Esophagus squamous epithelium (tissue), 5 donors: Measurements from ENCODE around the gene CCL18. TPM values are rescaled to one million over a fixed set of nuclear protein-coding genes. Genes with fewer than 3 reads are reported as not detected.
"Not testable (repeated sequence)": the region's sequence is repeated elsewhere in the genome, so short reads cannot be mapped to it uniquely, and the experiment has no call there.

Experiments used
- DNase-seq: peaks from one replicate; lab custom pipeline; 2025; lab: John Stamatoyannopoulos, UW
- H3K27ac ChIP-seq, 4 donors: fragments of 200-600 bp; sonication (generic); one replicate each; pipeline ENCODE4 v1.5.1; 2016 to 2019; ENCODE audit warnings: mild to moderate bottlenecking in 1 of 4
- H3K27me3 ChIP-seq, 4 donors: fragments of 200-600 bp; sonication (generic); 1 replicate in 3 of 4; 2 replicates in 1 of 4; pipeline versions ENCODE4 v1.5.1 to v1.6.0; 2017 to 2021; ENCODE audit warnings: antibody characterized with exemption in 1 of 4
- H3K36me3 ChIP-seq, 3 donors: fragments of 200-600 bp; sonication (generic); one replicate each; pipeline ENCODE4 v1.5.1; 2016 to 2019
- H3K4me1 ChIP-seq, 3 donors: fragments of 200-600 bp; sonication (generic); one replicate each; pipeline ENCODE4 v1.5.1; 2017 to 2019
- H3K4me3 ChIP-seq, 4 donors: fragments of 200-600 bp; sonication (generic); 1 replicate in 3 of 4; 2 replicates in 1 of 4; pipeline ENCODE4 v1.5.1; 2016 to 2019; ENCODE audit warnings: mild to moderate bottlenecking in 2 of 4, moderate library complexity in 1 of 4
- H3K9me3 ChIP-seq, 3 donors: fragments of 200-600 bp; sonication (generic); one replicate each; pipeline ENCODE4 v1.5.1; 2016 to 2019
- CTCF ChIP-seq, 6 experiments: fragments of 450-650 bp in 4 of 6; fragments of 200-600 bp in 2 of 6; sonication (generic) in 2 of 6; IDR thresholded peaks; one replicate each; pipeline ENCODE4 v1.5.1; 2016 to 2019; ENCODE audit warnings: antibody characterized with exemption in 6 of 6, mild to moderate bottlenecking in 4 of 6, moderate library complexity in 4 of 6
- POLR2A ChIP-seq, 4 donors: fragments of 450-650 bp; IDR thresholded peaks; one replicate each; pipeline ENCODE4 v1.6.1; 2017; ENCODE audit warnings: antibody characterized with exemption in 4 of 4, mild to moderate bottlenecking in 4 of 4, moderate library complexity in 3 of 4
- WGBS, 2 donors: methylation state at CpG; one replicate each; pipeline ENCODE4 v1.1.5; 2018; 5-methylcytosine and 5-hydroxymethylcytosine counted together
- intact Hi-C: fragments of 100-400 bp; cut with DNase I; formaldehyde crosslinking; loops from one replicate; pipeline ENCODE4 v1.15.0; 2022
- total RNA-seq, 4 donors: library from RNA; depleted of rRNA; stranded (reverse); fragments of >200 nt; gene quantifications; one replicate each; pipeline ENCODE4 v1.1.0, GENCODE V29; 2016
- donor health status: DM: yes; HTN: yes; CAD: no.

The CCL18 gene, protein sequence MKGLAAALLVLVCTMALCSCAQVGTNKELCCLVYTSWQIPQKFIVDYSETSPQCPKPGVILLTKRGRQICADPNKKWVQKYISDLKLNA
- total RNA-seq, result 1 to 10 TPM in 1 of 4 donors, under 1 TPM in 2, not detected in 1; 0.76 to 2.8 (median 0.92) TPM

DNA sequence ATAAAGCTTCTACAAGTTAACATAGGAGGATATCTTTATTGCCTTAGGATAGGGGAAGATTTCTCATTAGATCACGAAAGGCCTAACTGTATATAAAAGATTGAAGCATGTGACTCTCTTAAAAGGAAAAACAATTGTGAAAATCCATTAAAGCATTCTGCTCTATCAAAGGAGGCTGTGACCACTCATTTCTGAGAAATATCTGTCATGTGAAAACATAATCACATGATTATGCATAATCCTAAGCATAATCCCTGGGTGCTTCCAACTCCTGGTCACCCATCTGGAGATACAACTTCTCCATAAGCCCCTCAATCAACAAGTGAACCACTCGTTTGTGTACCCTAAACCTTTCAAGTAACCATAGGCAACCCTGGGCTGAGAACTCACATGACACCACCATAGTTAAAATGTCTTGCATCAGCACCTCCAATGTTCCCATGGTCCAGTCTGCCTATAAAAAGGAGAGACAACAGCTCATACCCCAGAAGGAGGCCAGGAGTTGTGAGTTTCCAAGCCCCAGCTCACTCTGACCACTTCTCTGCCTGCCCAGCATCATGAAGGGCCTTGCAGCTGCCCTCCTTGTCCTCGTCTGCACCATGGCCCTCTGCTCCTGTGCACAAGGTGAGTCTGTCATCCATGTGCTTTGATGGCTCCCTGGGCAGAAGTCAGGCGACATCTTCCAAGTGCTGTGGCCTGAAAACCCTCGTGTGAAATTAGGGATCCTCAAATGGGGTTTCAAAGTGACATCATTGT is at the start of gene CCL18:
Gene CCL18, plus strand, starts transcription at position 487 of the 756 bp plus-strand sequence. Its CDS starts 71 bp downstream, at position 558.
- H3K36me3 ChIP-seq, result no peaks in the 10 kb centered on the region
- no peaks in the 10 kb centered on the region for H3K4me1 ChIP-seq
- 54 to 66% methylated on average over 5 of the region's 5 CpGs for WGBS, 2 donors
- intact Hi-C loops, result no loop called here
- no peak within 1 kb of the TSS for H3K27ac ChIP-seq
- TF ChIP-seq CTCF (IDR thresholded peaks at IDR 0.05) (no peak), POLR2A (IDR thresholded peaks at IDR 0.05) (no peak)
- no peaks in the 10 kb centered on the region for H3K9me3 ChIP-seq
- no peak within 1 kb of the TSS for H3K4me3 ChIP-seq
- no peak for DNase-seq
- no peaks in the 10 kb centered on the region for H3K27me3 ChIP-seq

- Histone ChIP-seq H3K9me3 (peaks cover 0 to 4% (median 0%) of the 10 kb centered on the region in 3 donors), H3K27me3 (no peaks in the 10 kb centered on the region), H3K4me1 (no peaks in the 10 kb centered on the region), H3K4me3 (no peak overlapping the region), H3K27ac (no peak overlapping the region), H3K36me3 (no peaks in the 10 kb centered on the region)
- intact Hi-C loops, result no loop called here
- WGBS, 2 donors, result 64 to 72% methylated on average over 5 of the region's 5 CpGs
- no peak for DNase-seq
- no peak for TF ChIP-seq CTCF (IDR thresholded peaks at IDR 0.05)
- no peak for TF ChIP-seq POLR2A (IDR thresholded peaks at IDR 0.05)
Measured at GRCh38 chr17:36014946-36015345, 49.1 kb upstream of the CCL18 start.

DNA sequence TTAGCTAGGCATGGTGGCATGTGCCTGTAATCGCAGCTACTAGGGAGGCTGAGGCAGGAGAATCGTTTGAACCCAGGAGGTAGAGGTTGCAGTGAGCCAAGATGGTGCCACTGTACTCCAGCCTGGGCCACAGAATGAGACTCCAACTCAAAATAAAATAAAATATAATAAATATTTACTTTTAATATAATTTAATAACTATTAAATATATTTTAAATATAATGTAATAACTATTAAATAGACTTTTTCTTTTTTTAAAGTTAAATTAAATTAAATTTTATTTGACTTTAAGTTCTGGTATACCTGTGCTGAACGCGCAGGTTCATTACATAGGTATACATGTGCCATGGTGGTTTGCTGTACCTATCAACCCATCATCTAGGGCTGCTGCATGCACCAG is 48.2 kb upstream of the CCL18 start:
- H3K4me3 ChIP-seq, DNase-seq, H3K27ac ChIP-seq, H3K27me3 ChIP-seq, H3K36me3 ChIP-seq, intact Hi-C loops, H3K9me3 ChIP-seq, H3K4me1 ChIP-seq: not testable (repeated sequence)
- 81 to 82% methylated on average over 4 of the region's 4 CpGs for WGBS, 2 donors

GRCh38 chr17:36016555-36016954 is 47.5 kb upstream of the CCL18 start:
- Histone ChIP-seq H3K27me3 (no peaks in the 10 kb centered on the region), H3K9me3 (peaks cover 0 to 4% (median 0%) of the 10 kb centered on the region in 3 donors), H3K36me3 (no peaks in the 10 kb centered on the region), H3K4me3 (no peak overlapping the region), H3K27ac (no peak overlapping the region), H3K4me1 (no peaks in the 10 kb centered on the region)
- 83 to 94% methylated on average over 2 of the region's 2 CpGs for WGBS, 2 donors
- DNase-seq, result no peak
- intact Hi-C loops, result no loop called here
- TF ChIP-seq POLR2A (IDR thresholded peaks at IDR 0.05), result no peak
- TF ChIP-seq CTCF (IDR thresholded peaks at IDR 0.05), result no peak

- intact Hi-C loops, result no loop called here
- Histone ChIP-seq H3K4me3 (peak within 1 kb of the TSS in 1 of 4 donors; percentile 32), H3K36me3 (no peaks in the 10 kb centered on the region), H3K27ac (no peak within 1 kb of the TSS), H3K9me3 (no peaks in the 10 kb centered on the region), H3K27me3 (peaks cover 0 to 9% (median 0%) of the 10 kb centered on the region in 4 donors), H3K4me1 (no peaks in the 10 kb centered on the region)
- WGBS, 2 donors, result 31 to 62% methylated on average over 6 of the region's 6 CpGs
- TF ChIP-seq CTCF (IDR thresholded peaks at IDR 0.05) (no peak), POLR2A (IDR thresholded peaks at IDR 0.05) (no peak)
- DNase-seq, result no peak
Measured at GRCh38 chr17:36017799-36018198, 46.3 kb upstream of the CCL18 start, which contains the start of gene CCL23. Gene CCL23, minus strand, starts transcription at chr17:36017972. Its CDS starts 75 bp downstream, at chr17:36017897.
